Activated CD4-positive, alpha-beta memory T cell treated with anti-CD3 and anti-CD28 coated beads for 36 hours (primary cell): ENCODE results near the gene CALCOCO1. TPM values are rescaled to one million over a fixed set of nuclear protein-coding genes. Genes with fewer than 3 reads are reported as not detected.

ENCODE experiments used
- CTCF ChIA-PET: fragments of 350-600 bp; sonication (Branson Sonifier 250); formaldehyde crosslinking; loops from one replicate; lab custom pipeline; 2021; ENCODE audit warnings: antibody characterized with exemption, inconsistent platforms; lab: Charles Lee
- POLR2A ChIA-PET: fragments of 350-600 bp; sonication (Branson Sonifier 250); formaldehyde crosslinking; loops from one replicate; lab custom pipeline; 2021; ENCODE audit warnings: antibody characterized with exemption; lab: Charles Lee
- DNase-seq: peaks from one replicate; pipeline ENCODE4 v3.0.0-alpha.2; 2020
- H3K27ac Mint-ChIP-seq: one replicate; pipeline ENCODE4 v1.8.0; 2021; ENCODE audit warnings: mixed read lengths
- H3K27me3 Mint-ChIP-seq: one replicate; pipeline ENCODE4 v1.8.0; 2021; ENCODE audit warnings: mixed read lengths
- H3K36me3 Mint-ChIP-seq: one replicate; pipeline ENCODE4 v1.8.0; 2021; ENCODE audit warnings: mixed read lengths
- H3K4me1 Mint-ChIP-seq: one replicate; pipeline ENCODE4 v1.8.0; 2021; ENCODE audit warnings: low read depth, mixed read lengths
- H3K4me3 Mint-ChIP-seq: one replicate; pipeline ENCODE4 v1.8.0; 2021; ENCODE audit warnings: mild to moderate bottlenecking, mixed read lengths
- H3K9me3 Mint-ChIP-seq: one replicate; pipeline ENCODE4 v1.8.0; 2021; ENCODE audit warnings: mixed read lengths
- intact Hi-C: fragments of 100-400 bp; cut with micrococcal nuclease; formaldehyde crosslinking; loops from one replicate; pipeline ENCODE4 v1.15.1; 2023
- total RNA-seq, 2 experiments: library from RNA; stranded (reverse); gene quantifications; one replicate each; pipeline ENCODE4 v1.2.3, GENCODE V29; 2021

CALCOCO1 gene
- total RNA-seq, 2 experiments from 2014 or later: 21.2 to 23.7 TPM

GRCh38 chr12:53659011-53659551 is 68.2 kb downstream of the CALCOCO1 start:
- Mint-ChIP-seq H3K4me1 (no peaks in the 10 kb centered on the region), H3K27me3 (no peaks in the 10 kb centered on the region), H3K4me3 (no peak overlapping the region), H3K27ac (no peak overlapping the region), H3K9me3 (no peaks in the 10 kb centered on the region), H3K36me3 (peaks cover 14% of the 10 kb centered on the region)
- ChIA-PET CTCF (interaction anchor here (0.7 kb wide), 1 partner anchor 17 kb away, joined by 4 read pairs; the partner anchor contains the start of gene ATP5MC2), POLR2A (interaction anchor here (1.4 kb wide), 1 partner anchor 17 kb away, joined by 5 read pairs; the partner anchor contains the start of gene ATP5MC2)
- intact Hi-C loops: no loop called here
- DNase-seq: no peak

Other genes starting within 250 kb of the CALCOCO1 start
- gene MAP3K12, start 228.0 kb downstream of the CALCOCO1 start, total RNA-seq: 10 to 100 TPM; 13.0 to 14.7 TPM
- gene TARBP2, start 226.2 kb downstream of the CALCOCO1 start, total RNA-seq: 10 to 100 TPM; 27.5 to 29.7 TPM
- under 1 TPM in 1 of 2 experiments, not detected in 1; 0.58 TPM for gene NPFF, start 220.0 kb downstream of the CALCOCO1 start, total RNA-seq
- 10 to 100 TPM; 19.3 to 20.7 TPM for gene ATF7, start 101.1 kb downstream of the CALCOCO1 start, total RNA-seq
- gene ATP5MC2, start 51.4 kb downstream of the CALCOCO1 start, total RNA-seq: 100 to 1,000 TPM; 378 TPM
- not detected for gene CISTR, start 24.5 kb upstream of the CALCOCO1 start, total RNA-seq
- gene HOXC13, start 211.4 kb upstream of the CALCOCO1 start, total RNA-seq: not detected
- gene HOXC12, start 227.5 kb upstream of the CALCOCO1 start, total RNA-seq: not detected
- gene HOXC11, start 245.7 kb upstream of the CALCOCO1 start, total RNA-seq: not detected
- gene HOTAIR, start 247.5 kb upstream of the CALCOCO1 start, total RNA-seq: not detected